CD14-positive monocyte (primary cell): ENCODE measurements around the gene CSGALNACT2. TPM values are rescaled to one million over a fixed set of nuclear protein-coding genes. Genes with fewer than 3 reads are reported as not detected.

Source experiments
- DNase-seq, 3 donors: peaks; one replicate each; pipeline ENCODE4 v3.0.0-alpha.2; 2011 to 2022
- H2AFZ ChIP-seq: 2 replicates; pipeline ENCODE4 v1.6.0; 2012; ENCODE audit warnings: mild to moderate bottlenecking, low read depth, low read length, inconsistent platforms; ENCODE audit not compliant: insufficient read depth, poor library complexity, severe bottlenecking
- H3K27ac ChIP-seq, 2 donors: 1 replicate in 1 of 2; 2 replicates in 1 of 2; pipeline ENCODE4 v1.5.1; 2012 to 2013; ENCODE audit warnings: low read length in 2 of 2, control low read depth in 1 of 2, inconsistent platforms in 1 of 2, low read depth in 1 of 2, mild to moderate bottlenecking in 1 of 2
- H3K27me3 ChIP-seq, 2 donors: one replicate each; pipeline versions ENCODE4 v1.6.0 to v1.6.1; 2011 to 2013; ENCODE audit warnings: low read length in 2 of 2; ENCODE audit not compliant: control insufficient read depth in 2 of 2, insufficient read depth in 2 of 2
- H3K36me3 ChIP-seq, 2 donors: replicated peaks in 1 of 2; 1 replicate in 1 of 2; 2 replicates in 1 of 2; pipeline versions ENCODE4 v1.5.1 to v1.6.1; 2012 to 2013; ENCODE audit warnings: low read length in 2 of 2, control low read depth in 1 of 2, inconsistent platforms in 1 of 2, mild to moderate bottlenecking in 1 of 2; ENCODE audit not compliant: insufficient read depth in 2 of 2, control insufficient read depth in 1 of 2
- H3K4me1 ChIP-seq, 2 donors: 1 replicate in 1 of 2; 2 replicates in 1 of 2; pipeline versions ENCODE4 v1.5.1 to v1.6.1; 2012 to 2013; ENCODE audit warnings: low read length in 2 of 2, control low read depth in 1 of 2, inconsistent platforms in 1 of 2, mild to moderate bottlenecking in 1 of 2, moderate library complexity in 1 of 2; ENCODE audit not compliant: insufficient read depth in 2 of 2, control insufficient read depth in 1 of 2
- H3K4me2 ChIP-seq: replicated peaks from 2 replicates; pipeline ENCODE3; 2012; ENCODE audit warnings: low read length, moderate library complexity, mild to moderate bottlenecking; ENCODE audit not compliant: poor library complexity, severe bottlenecking; ENCODE audit errors: extremely low read depth
- H3K4me3 ChIP-seq, 3 experiments: fragments of 200-600 bp in 1 of 3; sonication (generic) in 1 of 3; replicated peaks in 1 of 3; 1 replicate in 2 of 3; 2 replicates in 1 of 3; pipeline ENCODE4 v1.5.1; 2011 to 2013; ENCODE audit warnings: low read length in 3 of 3, mild to moderate bottlenecking in 3 of 3, control low read depth in 2 of 3, low read depth in 2 of 3, inconsistent platforms in 1 of 3, moderate library complexity in 1 of 3
- H3K79me2 ChIP-seq: 2 replicates; pipeline ENCODE4 v1.6.0; 2012; ENCODE audit warnings: mild to moderate bottlenecking, control low read depth, inconsistent platforms, low read length, moderate library complexity; ENCODE audit not compliant: insufficient read depth
- H3K9ac ChIP-seq: 2 replicates; pipeline ENCODE4 v1.6.0; 2017; ENCODE audit warnings: low read length, mild to moderate bottlenecking; ENCODE audit not compliant: insufficient read depth, poor library complexity, severe bottlenecking
- H3K9me3 ChIP-seq, 2 donors: replicated peaks in 1 of 2; 1 replicate in 1 of 2; 2 replicates in 1 of 2; pipeline versions ENCODE4 v1.5.1 to v1.6.1; 2012 to 2013; ENCODE audit warnings: low read length in 2 of 2, control low read depth in 1 of 2; ENCODE audit not compliant: control insufficient read depth in 1 of 2, insufficient read depth in 1 of 2
- H4K20me1 ChIP-seq: 2 replicates; pipeline ENCODE4 v1.6.0; 2012; ENCODE audit warnings: mild to moderate bottlenecking, low read length, control low read depth, moderate library complexity; ENCODE audit not compliant: insufficient read depth
- H3K27ac Mint-ChIP-seq, 7 donors: one replicate each; pipeline ENCODE4 v1.8.0; 2020; ENCODE audit warnings: mild to moderate bottlenecking in 7 of 7, mixed read lengths in 7 of 7, moderate library complexity in 6 of 7, inconsistent platforms in 2 of 7
- H3K27me3 Mint-ChIP-seq, 3 donors: one replicate each; pipeline ENCODE4 v1.8.0; 2021 to 2022; ENCODE audit warnings: low read depth in 3 of 3, mild to moderate bottlenecking in 3 of 3, mixed read lengths in 3 of 3, moderate library complexity in 3 of 3, inconsistent platforms in 1 of 3
- H3K36me3 Mint-ChIP-seq, 2 donors: one replicate each; pipeline ENCODE4 v1.8.0; 2020; ENCODE audit warnings: mixed read lengths in 2 of 2, inconsistent platforms in 1 of 2, mild to moderate bottlenecking in 1 of 2
- H3K4me1 Mint-ChIP-seq: one replicate; pipeline ENCODE4 v1.8.0; 2020; ENCODE audit warnings: mild to moderate bottlenecking, mixed read lengths
- H3K4me3 Mint-ChIP-seq, 2 donors: one replicate each; pipeline ENCODE4 v1.8.0; 2020; ENCODE audit warnings: mild to moderate bottlenecking in 2 of 2, mixed read lengths in 2 of 2, moderate library complexity in 1 of 2
- H3K9me3 Mint-ChIP-seq, 7 donors: one replicate each; pipeline ENCODE4 v1.8.0; 2020 to 2022; ENCODE audit warnings: mixed read lengths in 7 of 7, mild to moderate bottlenecking in 6 of 7, moderate library complexity in 6 of 7, inconsistent platforms in 2 of 7
- CTCF ChIP-seq: fragments of 200-600 bp; IDR thresholded peaks from one replicate; pipeline ENCODE4 v1.8.0; 2022; ENCODE audit warnings: antibody characterized with exemption, mild to moderate bottlenecking
- WGBS: methylation state at CpG from one replicate; pipeline ENCODE4 v1.1.5; 2013; ENCODE audit warnings: missing lambda C conversion rate; ENCODE audit not compliant: insufficient coverage; 5-methylcytosine and 5-hydroxymethylcytosine counted together
- intact Hi-C, 2 donors: fragments of 100-400 bp; cut with micrococcal nuclease; formaldehyde crosslinking; loops; one replicate each; pipeline versions ENCODE4 v1.15.0 to v1.15.1; 2023
- polyA plus RNA-seq, 3 donors: library from polyadenylated mRNA; depleted of rRNA in 1 of 3; unstranded in 2 of 3; stranded (reverse) in 1 of 3; fragments of 300-500 nt in 2 of 3; fragments of >200 nt in 1 of 3; fragmentation: Illumina TruSeq in 2 of 3; gene quantifications; 1 replicate in 2 of 3; 2 replicates in 1 of 3; pipeline ENCODE4 v1.2.3, GENCODE V29; 2012 to 2021

Gene CSGALNACT2
- polyA plus RNA-seq, 3 donors: 43.7 to 80.1 (median 48.2) TPM

- H3K4me3 Mint-ChIP-seq: peak overlapping the region; percentile 51 to 85
- Histone ChIP-seq H3K4me3 (peak overlapping the region in 1 of 3 experiments; percentile 39), H4K20me1 (no peaks in the 10 kb centered on the region), H3K27me3 (peaks cover 2 to 40% of the 10 kb centered on the region in 2 donors), H3K4me2 (peak overlapping the region; percentile 55), H3K36me3 (no peaks in the 10 kb centered on the region), H3K9me3 (peaks cover 0 to 8% of the 10 kb centered on the region in 2 donors), H2AFZ (peak overlapping the region; percentile 41), H3K9ac (no peak overlapping the region), H3K79me2 (no peaks in the 10 kb centered on the region), H3K4me1 (peaks cover 4 to 9% of the 10 kb centered on the region in 2 donors), H3K27ac (no peak overlapping the region)
- no peak for TF ChIP-seq CTCF
- peaks cover 0 to 11% (median 0%) of the 10 kb centered on the region in 7 donors for H3K9me3 Mint-ChIP-seq
- peaks cover 33 to 64% (median 57%) of the 10 kb centered on the region in 3 donors for H3K27me3 Mint-ChIP-seq
- no peak overlapping the region for H3K27ac Mint-ChIP-seq
- H3K36me3 Mint-ChIP-seq: no peaks in the 10 kb centered on the region
- intact Hi-C loops: no loop called here
- 17% methylated on average over 23 of the region's 23 CpGs for WGBS
- DNase-seq: no peak
- peaks cover 13% of the 10 kb centered on the region for H3K4me1 Mint-ChIP-seq
These were observed 90.5 kb downstream of the CSGALNACT2 start for GRCh38 chr10:43228783-43229207.

GRCh38 chr10:43229208-43230061, 91.2 kb downstream of the CSGALNACT2 start:
- Mint-ChIP-seq H3K4me3 (peak overlapping the region; percentile 51 to 85), H3K9me3 (peaks cover 0 to 11% (median 0%) of the 10 kb centered on the region in 7 donors), H3K27me3 (peaks cover 32 to 64% (median 57%) of the 10 kb centered on the region in 3 donors), H3K36me3 (no peaks in the 10 kb centered on the region), H3K4me1 (peaks cover 13% of the 10 kb centered on the region), H3K27ac (no peak overlapping the region)
- intact Hi-C loops: no loop called here
- no peak overlapping the region for H3K27ac ChIP-seq
- H3K4me1 ChIP-seq: peaks cover 4 to 9% of the 10 kb centered on the region in 2 donors
- H3K4me3 ChIP-seq: peak overlapping the region in 1 of 3 experiments; percentile 39
- peaks cover 2 to 40% of the 10 kb centered on the region in 2 donors for H3K27me3 ChIP-seq
- H2AFZ ChIP-seq: peak overlapping the region; percentile 41
- H3K79me2 ChIP-seq: no peaks in the 10 kb centered on the region
- H3K36me3 ChIP-seq: no peaks in the 10 kb centered on the region
- DNase-seq: no peak
- no peak for TF ChIP-seq CTCF
- no peaks in the 10 kb centered on the region for H4K20me1 ChIP-seq
- no peak overlapping the region for H3K9ac ChIP-seq
- H3K4me2 ChIP-seq: peak overlapping the region; percentile 55
- H3K9me3 ChIP-seq: peaks cover 0 to 8% of the 10 kb centered on the region in 2 donors
- WGBS: under 1% methylated on average over 99 of the region's 99 CpGs
